SK-N-MC (cell line): Measurements from ENCODE around the gene VAV2.

ENCODE experiments used
- EZH2 ChIP-seq: fragments of 200-600 bp; sonication (generic); IDR thresholded peaks from one replicate; pipeline ENCODE4 v1.6.1; 2017; ENCODE audit warnings: antibody characterized with exemption
- FOXP2 ChIP-seq: optimal IDR thresholded peaks from 2 replicates; pipeline ENCODE3; 2011; ENCODE audit warnings: mild to moderate bottlenecking, moderate library complexity; ENCODE audit not compliant: insufficient read depth; ENCODE audit errors: extremely low read length, control extremely low read depth
- POLR2AphosphoS5 ChIP-seq: IDR thresholded peaks from 2 replicates; pipeline ENCODE4 v1.6.1; 2012; ENCODE audit warnings: mild to moderate bottlenecking, low read depth, low read length, borderline replicate concordance

- no peak for TF ChIP-seq EZH2
- TF ChIP-seq POLR2AphosphoS5: no peak
- TF ChIP-seq FOXP2: no peak
Measured at GRCh38 chr9:133780962-133781827, 210.9 kb downstream of the VAV2 start.
